SKM-1 treated with dmso at 0.1 percent for 144 hours (cell line): ENCODE results near the gene PRR33.
"Not testable (repeated sequence)": the region's sequence is repeated elsewhere in the genome, so short reads cannot be mapped to it uniquely, and the experiment has no call there.

ENCODE experiments used
- DNase-seq: peaks from one replicate; lab custom pipeline; 2025; ENCODE audit not compliant: unreplicated experiment; lab: John Stamatoyannopoulos, UW

PRR33 gene

DNA sequence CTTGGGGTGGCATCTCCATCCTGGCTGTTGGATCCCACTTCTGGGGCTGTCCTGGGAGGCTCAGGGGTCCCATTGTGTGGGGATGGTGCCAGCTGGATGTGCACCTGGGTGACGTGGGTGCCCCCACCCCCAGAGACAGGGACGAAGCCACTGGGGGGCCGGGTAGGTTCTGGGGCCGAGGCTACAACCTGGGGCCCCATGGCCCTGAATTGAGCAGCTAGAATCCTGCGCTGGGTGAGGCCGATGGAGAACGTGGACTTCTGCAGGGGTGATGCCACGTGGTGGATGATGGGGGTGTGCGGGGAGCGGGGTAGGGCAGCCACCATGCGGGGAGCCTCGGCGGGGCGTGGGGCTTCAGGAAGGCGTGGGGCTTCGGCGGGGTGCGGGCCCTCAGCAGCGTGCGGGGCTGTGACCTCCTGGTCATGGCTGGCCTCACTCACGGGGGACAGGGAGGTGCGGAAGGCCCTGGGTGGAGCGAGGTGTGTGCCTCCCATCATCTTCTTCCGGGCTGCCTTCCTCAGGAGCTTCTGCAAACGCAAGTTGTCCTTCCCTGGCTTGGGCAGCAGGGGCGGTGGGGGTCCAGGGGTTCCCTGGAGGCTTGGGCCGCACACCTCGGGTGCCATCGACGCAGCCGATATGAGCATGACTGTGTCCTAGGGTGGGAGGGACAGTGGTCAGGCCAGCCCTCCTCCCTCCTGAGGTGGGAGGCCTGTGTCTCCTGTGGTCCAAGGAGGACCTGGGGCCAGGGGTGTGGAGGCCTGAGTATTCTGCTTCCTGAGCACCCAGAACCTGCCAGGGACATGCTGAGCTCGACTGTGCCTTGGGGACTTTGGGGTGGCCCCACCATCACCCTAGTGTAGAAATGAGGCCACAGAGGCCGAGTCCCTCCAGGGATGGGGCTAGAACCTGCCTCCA, 1.5 kb downstream of the PRR33 start:
- DNase-seq, result no peak

DNA sequence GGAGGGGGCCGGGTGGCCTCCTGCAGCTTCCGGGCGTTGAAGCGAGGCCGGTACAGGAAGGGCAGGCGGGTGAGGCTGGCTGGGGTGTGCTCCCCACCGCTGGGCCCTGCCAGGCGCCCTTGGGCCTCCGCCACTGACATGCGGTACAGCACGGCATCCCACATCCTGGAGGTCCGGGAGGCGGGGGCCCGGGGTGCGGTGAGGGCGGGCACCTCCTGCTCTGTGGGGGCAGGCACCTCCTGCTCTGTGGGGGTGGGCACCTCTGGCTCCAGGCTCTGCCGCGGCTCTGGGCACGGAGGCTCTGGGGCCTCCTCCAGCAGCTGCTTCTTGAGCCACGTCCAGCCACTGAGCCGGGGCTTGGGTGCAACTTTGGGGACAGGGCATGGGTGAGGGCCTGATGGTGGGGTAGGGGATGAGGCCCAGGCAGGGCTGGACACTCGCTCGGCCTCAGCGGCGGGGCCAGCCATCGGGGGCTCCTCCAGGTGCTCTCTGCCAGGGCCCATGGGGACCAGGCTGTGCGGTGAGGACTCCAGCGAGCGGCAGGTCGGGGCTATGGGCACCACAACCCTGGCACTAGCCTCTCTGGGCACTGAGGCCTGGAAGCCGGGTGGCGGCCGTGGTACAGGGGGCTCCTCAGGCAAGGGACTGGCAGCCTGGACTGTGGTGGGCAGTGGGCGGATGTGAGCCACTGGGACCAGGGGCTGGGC, 2.3 kb downstream of the PRR33 start:
- DNase-seq, result no peak

DNA sequence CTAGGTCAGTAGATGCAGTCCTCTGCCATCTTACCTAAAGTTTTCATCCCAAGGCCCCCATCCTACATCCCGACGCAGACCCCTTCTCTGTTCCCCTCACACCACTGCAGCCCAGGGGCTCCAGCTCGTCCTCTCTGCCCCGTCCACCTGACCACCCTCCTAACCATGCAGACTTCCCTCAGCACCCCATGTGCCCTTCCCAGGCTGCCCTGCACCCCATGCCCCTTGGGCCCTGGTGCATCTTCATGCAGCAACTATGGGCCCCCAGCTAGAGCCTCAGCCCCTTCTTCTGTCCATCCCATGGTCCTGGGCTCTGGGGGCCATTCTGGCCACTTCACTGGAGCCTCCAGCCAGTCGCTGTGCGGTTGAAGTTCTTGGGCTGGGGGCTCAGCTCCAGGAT, 2.9 kb downstream of the PRR33 start:
- DNase-seq, result no peak

DNA sequence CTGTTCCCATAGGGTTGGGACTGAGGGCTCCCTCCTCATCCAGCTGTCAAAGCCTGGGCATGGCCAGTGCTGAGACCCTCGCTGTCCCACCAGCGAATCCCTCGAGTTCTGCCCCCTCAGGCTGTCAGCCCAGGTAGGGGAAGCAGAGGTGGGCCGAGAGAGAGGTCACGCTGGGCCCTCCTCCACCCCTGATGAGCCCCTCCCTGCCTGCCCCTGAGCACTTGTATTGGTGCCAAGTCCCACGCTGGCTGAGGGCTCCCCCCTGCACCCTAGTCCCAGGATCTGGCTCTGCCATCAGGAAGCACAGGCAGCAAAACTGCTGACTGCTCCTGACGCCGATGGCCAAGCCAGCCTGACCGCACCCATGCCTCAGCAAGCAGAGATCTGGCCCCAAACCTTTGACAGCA, 3.3 kb downstream of the PRR33 start:
- DNase-seq, result no peak

DNA sequence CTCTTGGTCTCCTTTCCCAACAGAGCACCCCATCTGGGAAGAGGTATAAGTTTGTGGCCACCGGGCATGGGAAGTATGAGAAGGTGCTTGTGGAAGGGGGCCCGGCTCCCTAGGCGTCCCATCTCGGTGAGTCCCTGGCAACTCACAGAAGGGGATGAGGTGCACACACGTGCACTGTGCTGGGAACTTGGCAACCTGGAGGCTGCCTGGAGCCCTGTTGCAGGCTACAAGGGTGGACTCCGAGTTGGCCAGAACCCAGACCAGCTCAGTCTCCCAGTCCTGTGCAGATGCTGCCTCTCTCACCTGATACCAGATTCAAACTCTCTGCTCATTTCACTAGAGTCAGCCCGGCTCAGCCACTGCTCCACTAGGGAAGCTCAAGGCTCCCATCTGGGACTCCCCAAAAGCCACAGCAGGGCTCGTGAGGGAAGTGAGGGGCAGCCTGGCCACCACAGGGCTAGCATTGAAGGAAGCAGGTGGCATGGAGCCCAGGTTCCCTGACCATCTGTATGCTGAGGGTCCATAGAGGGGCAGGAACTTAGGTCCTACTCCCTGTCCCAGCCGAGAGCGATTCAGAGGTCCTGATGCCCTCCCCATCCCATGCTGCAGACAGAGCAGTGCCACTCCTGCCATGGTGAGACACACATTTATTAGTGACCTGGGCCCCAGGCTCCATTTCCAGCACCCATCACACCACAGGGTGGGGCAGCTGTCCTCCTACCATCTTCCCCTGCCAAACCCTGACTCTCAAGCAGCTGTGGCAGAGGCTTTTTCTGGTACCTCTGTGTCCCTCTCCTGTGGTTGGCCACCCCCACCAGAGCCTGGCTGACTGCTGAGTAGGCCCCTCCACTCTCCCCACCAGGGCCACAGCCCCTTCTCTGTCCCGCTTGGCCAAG, 4.0 kb downstream of the PRR33 start:
- DNase-seq, result no peak

DNA sequence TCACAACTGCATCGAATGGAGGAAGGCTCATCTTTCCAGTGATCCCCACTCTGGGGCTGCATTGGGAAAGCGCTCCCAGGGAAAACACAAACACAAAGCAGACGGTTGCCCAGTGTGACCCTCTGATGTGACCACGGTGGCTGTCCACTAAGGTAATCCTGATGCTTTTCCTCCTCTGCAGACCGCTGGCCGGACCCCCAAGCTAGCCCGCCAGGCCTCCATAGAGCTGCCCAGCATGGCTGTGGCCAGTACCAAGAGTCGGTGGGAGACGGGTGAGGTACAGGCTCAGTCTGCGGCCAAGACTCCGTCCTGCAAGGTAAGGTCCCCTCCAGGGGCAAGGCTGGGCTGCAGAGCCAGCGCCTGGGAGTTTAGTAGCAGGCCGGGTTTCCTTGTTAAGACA, 5.1 kb downstream of the PRR33 start:
- not testable (repeated sequence) for DNase-seq

DNA sequence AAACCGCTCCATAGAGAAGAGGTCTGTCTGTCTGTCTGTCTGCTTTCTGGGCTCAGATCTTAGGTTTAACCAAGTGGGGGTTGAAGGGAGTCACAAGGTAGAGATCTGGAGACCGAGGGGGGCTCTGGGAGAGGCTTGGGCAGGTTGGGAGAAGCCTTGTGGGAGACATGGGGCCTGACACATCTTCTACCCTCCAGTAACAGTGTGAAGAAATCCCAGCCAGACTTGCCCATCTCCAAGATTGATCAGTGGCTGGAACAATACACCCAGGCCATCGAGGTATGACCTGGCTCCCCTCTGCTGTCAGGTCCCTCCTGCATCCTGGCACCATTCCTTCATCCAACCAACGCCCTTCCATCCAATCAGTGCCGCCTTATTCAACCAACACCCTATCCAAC, 7.4 kb downstream of the PRR33 start:
- DNase-seq, result no peak

DNA sequence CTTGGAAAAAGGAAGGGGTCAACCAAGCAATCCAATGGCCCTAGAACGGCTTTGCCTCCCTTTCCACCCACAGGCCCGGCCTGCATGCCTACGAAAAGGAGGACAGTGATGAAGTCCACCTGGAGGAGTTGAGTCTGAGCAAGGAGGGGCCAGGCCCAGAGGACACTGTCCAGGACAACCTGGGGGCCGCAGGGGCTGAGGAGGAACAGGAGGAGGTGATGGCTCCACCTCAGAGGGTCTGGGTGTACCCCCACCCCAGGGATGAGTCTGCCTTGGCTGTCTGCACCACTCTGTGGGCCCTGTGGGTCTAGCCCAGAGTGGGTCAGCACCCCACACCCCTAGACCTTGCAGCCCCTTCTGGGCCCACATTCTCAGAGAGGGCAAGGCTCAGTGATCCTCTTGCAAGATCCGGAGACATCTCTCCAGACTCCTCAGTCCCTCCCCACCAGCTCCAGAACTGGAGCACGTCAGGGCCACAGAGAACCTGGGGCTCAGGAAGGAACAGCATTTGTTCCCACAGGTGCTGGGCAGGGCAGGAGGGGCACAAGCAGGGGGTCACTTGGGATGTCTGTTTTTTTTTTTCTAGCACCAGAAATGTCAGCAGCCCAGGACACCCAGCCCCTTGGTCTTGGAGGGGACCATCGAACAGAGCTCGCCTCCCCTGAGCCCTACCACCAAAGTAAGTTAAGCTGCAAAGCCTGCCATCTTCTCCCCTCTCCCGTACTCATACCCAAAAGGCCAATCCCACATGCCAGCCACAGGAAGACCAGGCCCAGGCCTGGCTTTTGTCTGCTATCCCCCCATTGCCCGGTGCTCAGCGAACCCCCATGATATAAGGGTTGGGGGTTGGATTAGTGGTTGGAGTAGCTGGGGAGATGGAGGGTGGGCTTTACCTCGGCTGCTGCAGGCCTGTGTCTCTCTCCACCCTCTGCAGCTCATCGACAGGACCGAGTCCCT, 8.1 kb downstream of the PRR33 start:
- no peak for DNase-seq

DNA sequence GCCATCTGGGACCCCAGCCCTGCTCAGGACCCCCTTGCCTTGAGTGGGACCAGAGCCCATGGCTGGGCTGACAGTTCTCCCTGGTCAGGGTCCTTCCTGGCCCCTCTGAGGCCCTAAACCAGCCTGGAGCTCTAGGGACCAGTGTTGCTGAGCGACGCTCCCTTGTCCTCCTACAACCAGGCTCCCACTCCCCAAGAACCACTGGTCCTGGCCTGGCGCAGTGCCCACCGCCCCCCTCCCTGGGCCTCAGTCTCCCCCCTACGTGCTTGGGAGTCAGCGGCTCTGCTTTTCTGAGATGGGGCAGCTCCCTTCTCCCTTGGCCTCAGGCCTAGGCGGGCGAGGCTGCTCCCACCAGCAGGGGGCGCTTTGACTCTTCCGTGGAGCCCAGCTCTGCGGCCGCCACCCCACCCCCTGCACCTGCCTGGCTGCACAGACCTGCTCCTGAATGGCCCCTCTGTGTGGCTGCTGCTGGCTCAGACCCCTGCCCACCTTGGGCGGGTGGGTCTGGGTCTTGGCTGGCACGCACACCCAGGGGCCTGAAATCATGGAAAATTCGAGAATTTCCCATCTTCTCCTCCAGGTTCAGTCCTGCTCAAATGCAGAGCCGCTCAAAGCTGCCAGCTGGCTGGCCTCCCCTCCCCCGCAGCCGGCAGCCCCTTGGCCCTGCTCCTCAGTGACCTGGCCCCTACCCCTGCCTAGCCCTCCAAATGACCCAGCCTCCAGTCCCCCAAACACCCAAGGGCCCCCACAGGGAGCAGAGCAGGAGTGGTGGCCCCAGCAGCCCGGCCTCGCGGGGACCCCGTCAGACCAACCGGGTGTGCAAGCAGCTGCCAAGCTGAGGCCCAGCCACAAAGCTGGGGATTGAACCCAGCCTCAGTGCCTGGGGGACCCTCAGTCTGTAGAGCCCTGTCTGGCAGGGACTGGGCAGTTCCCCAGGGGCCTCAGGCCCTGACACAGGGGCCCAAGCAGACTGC, 9.1 kb downstream of the PRR33 start:
- peak; percentile 19 for DNase-seq

DNA sequence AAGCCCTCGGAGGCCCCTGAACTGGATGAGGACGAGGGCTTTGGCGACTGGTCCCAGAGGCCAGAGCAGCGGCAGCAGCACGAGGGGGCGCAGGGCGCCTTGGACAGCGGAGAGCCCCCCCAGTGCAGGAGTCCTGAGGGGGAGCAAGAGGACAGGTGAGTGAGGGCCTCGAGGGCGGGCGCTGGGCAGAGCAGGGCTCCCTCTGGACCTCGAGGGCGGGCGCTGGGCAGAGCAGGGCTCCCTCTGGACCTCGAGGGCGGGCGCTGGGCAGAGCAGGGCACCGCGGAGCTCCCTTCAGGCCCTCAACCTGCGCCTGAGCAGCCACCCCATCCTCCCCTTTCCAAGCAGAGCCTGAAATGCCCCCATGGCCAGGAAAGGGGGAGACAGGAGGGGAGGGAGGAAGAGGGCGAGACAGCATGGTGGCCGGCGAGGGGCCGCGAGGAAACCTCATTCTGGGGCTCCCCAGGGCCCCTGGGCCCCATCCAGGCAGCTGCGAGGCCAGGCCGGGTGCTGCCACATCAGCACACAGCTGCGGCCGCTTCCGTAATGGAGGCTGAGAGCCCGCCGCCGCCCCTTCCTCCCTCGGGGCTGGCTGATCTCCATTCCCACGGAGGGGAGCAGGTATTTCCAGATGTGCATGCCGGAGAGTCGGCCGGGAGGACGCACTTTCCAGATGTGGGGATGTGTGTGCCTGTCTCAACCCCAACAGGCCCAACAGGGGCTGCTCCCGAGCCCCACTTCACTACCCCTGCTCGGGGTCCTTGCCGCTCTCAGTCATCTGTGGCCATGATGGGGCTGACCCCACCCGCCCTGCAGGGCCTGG, 10.0 kb downstream of the PRR33 start:
- DNase-seq, result no peak

DNA sequence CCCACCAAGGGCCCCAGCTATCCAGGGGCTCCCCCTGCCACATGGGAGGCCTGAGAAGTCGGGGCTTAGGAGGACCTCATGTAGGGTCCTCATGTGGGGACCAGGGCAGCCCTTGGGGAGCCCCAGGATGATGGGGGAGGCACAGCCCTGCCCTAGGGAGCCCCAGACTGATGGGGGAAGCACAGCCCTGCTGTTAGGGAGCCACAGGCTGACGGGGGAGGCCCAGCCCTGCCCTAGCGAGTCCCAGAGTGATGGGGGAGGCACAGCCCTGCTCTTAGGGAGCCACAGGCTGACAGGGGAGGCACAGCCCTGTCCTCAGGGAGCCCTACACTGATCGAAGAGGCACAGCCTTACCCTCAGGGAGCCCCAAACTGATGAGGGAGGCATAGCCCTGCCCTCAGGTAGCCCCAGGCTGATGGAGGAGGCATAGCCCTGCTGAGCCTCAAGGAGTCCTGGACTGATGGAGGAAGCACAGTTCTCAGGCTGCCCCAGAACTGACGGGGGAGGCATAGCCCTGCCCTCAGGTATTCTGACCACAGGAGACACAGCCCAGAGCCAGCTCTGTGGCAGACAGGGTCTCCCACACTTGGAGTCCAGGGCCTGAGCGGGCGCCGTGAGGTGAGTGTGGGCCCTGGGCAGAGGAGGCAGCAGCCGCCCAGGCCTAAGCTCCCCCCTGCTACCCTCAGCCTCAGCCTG, 10.8 kb downstream of the PRR33 start:
- no peak for DNase-seq

DNA sequence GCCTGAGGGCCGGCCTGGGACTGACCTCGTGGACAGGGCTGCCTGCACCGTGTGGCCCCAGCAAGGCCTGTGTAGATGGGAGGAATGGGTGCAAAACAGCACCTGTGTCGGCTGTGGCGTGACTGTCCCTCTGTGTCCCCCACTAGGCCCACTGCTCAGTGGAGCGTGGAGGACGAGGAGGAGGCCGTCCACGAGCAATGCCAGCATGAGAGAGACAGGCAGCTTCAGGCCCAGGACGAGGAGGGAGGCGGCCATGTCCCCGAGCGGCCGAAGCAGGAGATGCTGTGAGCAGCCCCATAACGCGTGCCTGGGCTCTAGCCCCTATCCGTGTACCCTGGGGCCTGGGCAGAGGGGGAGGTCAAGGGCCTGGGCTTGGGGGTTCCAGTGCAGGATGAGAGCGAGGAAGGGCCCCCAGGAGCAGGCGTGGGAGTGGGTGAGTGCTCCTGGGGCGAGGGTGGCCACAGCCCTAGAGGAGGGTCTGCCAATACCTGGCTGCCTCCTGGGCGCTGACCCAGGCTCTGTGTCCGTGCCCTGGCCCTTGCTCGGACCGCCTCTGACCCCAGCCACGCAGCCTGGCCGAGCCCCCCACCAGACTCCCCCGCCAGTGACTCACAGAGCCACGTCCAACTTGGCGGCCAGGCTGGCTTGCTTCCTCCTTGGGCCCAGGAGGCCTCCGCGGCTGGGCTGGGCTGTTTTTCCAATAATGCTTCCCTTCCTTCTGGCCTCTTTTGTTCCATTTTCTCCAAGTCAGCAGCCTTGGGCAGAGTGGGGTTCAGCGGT, 11.6 kb downstream of the PRR33 start:
- DNase-seq, result no peak

DNA sequence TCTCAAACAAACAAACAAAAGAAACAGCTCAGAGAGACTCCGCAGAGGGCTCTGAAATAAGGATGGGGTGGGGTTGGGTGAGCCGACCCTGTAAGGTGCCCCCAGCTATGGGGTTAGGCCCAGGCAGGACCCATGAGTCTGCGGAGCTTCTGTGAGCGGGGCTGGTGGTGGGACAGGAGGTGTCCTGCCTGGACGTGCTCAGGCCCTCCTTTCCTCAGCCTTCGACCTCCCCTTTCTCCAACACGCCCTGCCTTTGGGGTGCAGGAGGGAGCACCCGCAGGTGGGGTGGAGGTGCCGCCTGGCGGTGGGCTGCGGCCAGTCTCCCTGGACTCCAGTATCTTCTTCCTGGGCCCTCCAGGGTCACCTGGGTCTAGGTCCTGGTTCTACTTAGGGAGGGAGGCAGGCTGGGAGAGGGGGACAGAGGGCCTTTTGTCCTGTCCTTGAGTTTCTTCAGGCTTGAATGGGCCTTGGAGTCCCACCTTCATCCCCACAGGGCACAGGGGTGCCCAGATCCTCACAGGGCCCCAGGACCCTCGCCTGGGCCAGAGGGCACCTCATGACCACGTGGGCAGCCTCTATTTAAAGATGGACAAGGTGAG, 12.3 kb downstream of the PRR33 start:
- no peak for DNase-seq

DNA sequence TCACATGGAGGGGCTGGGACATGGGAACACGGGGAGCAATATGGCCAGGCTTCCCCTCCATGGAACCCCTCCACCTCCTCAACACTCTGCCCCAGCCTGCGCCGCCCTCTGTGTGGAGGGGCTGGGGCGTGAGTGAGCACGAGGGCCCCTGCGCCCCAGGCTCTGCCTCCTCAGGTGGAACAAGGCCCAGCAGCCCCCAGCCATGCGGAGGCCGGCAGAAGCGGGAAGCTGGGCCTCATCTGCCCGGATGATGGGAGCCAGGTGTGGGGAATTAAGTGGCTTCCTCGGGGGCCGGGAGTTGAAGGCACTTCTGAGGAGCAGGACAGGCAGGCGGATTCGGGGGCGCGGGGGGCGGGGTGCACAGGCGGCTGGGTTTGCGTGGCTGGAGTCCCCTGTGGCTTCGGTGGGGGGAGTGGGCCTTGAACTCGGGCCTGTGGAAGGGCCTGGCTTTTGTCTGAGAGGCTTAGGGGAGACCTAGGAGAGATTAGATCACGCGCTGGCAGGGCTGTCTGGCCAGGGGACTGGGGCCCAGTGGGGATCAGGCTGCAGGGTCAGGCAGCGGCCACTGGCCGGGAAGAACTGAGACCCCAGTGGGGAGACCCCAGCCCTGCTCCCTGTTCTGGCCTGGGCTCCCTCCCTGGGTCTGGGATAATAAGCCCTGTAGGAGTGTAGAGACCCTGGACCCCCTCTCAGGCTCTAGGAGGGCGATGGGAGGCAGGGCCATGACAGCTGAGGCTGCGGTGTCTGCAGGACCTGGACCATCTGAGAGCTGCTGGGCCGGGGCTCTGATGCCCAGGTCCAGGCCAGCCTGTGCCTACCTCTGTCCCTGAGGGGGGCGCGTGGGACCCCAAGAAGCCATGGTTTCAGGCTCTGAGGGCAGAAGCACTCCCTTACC, 13.3 kb downstream of the PRR33 start:
- DNase-seq, result no peak
